LoVo (cell line): ENCODE measurements around the gene HIBADH.
"Not testable (repeated sequence)": the region's sequence is repeated elsewhere in the genome, so short reads cannot be mapped to it uniquely, and the experiment has no call there.

Experiments
- DNase-seq: peaks from one replicate; pipeline ENCODE4 v3.0.0-alpha.2; 2016; ENCODE audit warnings: low spot score

The HIBADH gene

GRCh38 chr7:27547401-27547800, 115.3 kb downstream of the HIBADH start:
- DNase-seq, result no peak

- no peak for DNase-seq
Observed at GRCh38 chr7:27546610-27547009, 116.1 kb downstream of the HIBADH start.

- DNase-seq, result no peak
Observed at GRCh38 chr7:27535795-27536194, 126.9 kb downstream of the HIBADH start.

DNA sequence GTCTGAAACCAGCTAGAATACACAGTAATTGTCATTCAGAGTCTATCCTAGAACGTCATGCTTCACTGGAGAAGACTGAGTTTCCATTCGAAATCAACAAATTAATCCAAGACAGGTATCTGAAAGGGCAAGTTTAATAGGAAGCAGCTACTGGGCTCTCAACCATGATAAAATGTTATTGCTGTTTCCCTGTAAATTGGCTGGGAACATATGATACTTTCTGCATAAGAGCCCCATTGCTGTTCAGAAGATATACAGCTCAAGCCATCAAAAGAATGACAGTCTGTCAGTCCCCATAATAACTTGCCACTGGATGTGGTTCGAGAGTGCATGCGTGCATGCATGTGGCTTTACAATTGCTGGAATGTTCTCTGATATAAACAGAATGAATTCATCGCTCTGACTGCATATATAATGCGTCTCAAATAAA, 129.0 kb downstream of the HIBADH start:
- no peak for DNase-seq

GRCh38 chr7:27532314-27532713, 130.4 kb downstream of the HIBADH start:
- no peak for DNase-seq

GRCh38 chr7:27527348-27527714, 135.4 kb downstream of the HIBADH start:
- DNase-seq, result no peak

DNA sequence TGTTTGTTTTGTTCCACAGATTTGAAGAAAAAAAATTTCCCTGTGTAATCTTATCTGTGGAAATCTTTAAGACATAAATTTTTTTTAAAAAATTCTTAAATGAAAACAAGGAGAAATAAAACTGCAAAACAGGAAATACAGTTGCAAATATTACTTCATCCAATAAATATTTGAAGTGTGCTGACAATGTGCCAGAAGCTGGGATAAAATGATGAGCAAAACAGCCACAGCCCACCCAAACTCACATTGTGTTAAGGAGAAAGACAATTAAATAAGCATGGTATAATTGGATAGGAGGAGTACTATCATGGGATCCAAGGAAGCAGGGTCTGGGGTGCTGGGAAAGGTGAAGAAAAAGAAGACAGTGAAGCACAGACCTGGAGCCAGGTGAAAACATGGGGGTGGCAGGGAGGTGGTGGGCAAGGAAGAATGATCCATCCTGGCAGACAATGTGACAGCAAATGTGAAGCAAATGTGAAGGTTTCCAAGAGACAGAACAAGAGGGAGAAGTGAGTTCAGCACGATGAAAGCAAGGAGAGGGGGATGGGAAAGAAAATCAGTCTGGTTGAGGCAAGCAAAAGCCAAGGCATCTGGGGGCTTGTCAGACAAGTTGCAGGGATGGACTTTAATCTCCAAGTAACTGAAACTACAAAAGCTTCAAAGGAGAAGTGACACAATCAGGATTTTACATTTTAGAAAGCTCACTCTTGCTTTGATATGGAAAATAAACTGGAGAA, 135.9 kb downstream of the HIBADH start:
- DNase-seq, result no peak

GRCh38 chr7:27526131-27526530, 136.6 kb downstream of the HIBADH start:
- DNase-seq, result no peak

DNA sequence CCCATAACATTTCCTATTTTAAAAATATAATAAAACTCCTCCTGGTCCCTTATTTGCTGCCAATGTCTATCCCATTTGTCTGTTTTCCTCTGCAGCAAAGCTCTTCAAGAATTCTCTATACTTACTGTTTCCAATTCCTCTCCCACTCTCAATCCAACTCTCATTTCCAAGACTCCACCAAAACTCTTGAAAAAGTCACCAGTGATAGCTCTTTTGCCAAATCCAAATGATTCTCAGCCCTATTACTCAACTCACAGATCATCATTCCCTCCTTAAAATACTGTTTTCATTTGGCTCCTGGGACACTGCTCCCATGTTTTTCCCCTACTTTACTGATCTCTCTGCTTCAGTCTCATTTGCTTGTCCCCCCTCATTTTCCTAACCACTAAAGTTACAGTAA, 139.4 kb downstream of the HIBADH start:
- DNase-seq, result no peak

- no peak for DNase-seq
Observed at GRCh38 chr7:27522566-27522965, 140.1 kb downstream of the HIBADH start.

DNA sequence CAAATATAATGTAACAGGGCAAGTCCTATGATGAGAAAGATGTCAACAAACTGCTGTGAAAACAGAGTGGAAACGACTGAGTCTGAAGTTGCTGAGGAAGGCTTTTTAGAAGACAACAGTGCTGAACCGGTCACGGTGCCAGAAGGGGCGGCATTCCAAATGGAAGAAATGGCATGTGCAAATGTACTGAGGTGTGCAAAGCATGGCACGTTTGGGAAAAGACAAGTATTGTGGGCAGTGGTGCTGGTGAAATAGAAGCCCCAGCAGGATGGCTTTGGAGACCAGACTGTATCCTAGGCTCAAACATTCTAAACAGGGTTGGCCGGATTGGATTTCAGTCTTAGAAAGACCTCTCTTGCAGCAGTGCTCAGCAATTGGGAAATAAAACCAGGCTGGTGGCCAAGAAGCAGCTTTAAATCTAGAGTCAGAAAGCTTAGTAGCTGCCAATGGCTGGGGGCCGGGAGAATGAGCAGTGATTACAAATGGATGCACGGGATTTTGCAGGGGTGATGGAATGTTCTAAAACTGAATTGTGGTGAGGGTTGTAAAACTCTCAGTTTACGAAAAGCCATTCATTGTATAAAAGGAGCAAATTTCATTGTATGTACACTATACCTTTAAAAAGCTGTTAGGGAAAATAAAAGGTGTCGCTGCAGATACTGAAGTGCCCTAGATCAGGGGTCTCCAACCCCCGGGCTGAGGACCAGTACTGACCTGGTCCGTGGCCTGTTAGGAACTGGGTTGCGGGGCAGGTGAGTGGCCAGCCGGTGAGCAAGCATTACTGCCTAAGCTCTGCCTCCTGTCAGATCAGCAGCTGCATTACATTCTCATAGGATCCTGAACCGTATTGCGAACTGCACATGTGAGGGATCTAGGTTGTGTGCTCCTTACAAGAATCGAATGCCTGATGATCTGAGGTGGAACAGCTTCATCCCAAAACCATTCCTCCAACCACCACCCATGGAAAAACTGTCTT, 141.6 kb downstream of the HIBADH start:
- no peak for DNase-seq

DNA sequence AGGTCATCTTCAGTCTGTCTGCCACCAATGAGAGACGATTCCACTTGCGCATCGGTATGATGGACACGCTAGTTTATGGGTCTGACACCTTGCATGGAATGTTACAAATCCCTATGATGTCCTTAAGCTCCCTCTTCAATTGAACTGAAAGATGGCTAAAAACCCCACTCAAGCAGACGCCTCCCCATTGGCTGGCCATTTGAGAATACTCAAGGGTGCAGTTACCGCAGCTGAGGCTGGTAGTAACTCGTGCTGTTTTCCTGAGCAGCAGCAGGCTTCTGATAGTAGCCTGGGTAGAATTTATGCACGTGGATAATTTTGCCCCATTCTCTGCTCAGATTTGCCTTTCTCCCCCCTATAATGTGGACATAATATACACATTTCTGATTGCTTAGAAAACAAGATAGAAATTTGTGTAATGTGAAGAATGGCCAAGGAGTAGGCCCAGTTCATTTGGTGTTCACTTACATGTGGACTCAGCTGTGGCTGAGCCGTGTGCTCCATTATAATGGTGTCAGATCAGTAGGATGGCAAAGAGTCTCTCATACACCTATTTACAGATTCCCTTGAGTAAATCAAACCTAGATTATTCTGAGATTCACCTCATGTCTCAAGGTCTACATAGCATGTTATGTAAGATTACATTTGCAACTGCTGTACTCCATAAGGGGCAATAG, 142.8 kb downstream of the HIBADH start:
- no peak for DNase-seq

- DNase-seq, result no peak
Observed at GRCh38 chr7:27518561-27519350, 143.9 kb downstream of the HIBADH start.

GRCh38 chr7:27516421-27516820, 146.3 kb downstream of the HIBADH start:
- no peak for DNase-seq

DNA sequence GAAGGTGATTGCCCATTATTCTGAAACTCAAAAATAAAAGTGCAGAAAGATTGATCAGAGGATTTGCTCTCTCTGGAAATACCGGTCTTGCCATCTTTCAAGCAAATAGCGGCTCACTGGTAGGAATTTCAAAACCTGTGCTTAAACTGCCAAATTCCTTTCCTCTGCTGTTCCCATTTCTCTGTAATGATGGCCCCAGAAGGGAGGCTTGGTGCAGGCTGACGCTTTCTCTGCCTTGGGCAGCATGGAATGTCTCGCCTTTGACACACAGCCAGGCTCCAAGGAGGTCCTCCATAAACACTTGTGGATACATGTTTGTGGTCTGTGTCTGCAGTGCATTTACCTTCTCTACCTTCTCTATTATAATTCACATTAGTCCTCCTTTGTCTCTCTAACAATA, 146.8 kb downstream of the HIBADH start:
- DNase-seq, result no peak

DNA sequence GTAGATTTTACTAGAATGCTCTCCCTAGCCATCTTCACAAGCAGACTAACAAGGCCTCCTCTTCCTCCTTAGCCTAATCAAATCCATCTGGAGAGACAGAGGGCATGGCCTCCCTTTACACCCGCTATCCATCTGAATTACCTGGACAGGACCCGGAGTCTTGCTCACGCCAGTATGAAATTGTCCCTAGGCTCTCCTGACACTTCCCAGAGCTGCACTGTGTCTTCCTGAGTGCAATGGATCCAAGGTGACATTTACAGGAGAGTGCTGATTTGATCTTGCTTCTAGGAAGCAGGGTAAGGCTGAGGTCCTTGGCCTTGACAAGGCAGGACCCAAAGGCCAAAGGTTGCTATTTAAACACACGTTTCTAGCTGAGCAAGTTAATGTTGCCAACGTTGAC, 147.8 kb downstream of the HIBADH start:
- DNase-seq, result no peak

- DNase-seq, result no peak
Observed at GRCh38 chr7:27513885-27514284, 148.8 kb downstream of the HIBADH start.

DNA sequence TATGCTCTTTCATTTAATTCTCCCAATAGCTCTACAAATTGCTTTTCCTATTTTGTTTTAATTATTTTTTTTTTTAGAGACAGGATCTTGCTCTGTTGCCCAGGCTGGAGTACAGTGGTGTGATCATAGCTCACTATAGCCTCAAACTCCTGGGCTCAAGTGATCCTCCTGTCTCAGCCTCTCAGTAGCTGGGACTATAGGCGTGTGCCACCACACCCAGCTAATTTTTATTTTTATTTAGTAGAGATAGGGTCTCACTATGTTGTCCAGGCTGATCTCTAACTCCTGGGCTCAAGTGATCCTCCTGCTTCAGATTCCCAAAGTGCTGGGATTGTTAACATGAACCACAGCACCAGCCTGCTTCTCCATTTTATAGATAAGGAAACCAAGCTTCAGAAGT, 151.3 kb downstream of the HIBADH start:
- DNase-seq, result not testable (repeated sequence)

DNA sequence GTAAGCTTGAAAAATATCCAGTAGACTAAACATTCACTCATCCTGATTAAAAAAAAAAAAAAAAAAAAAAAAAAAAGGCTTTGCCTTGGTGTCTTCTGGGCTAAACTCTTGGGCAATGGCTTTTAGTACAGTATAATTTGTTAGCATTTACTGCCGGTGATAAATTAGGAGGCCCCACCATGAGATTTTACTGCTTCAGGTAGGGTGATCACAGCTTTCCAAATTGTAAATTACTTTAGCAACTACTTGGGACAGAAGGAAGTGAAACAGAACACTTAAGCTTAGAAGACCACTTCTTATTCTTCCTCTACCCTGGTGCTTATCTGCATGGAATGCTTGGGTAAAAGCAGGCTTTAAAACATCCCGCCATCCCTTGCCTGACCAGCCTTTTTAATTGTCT, 152.1 kb downstream of the HIBADH start:
- DNase-seq, result no peak

- not testable (repeated sequence) for DNase-seq
Observed at GRCh38 chr7:27501879-27502278, 160.8 kb downstream of the HIBADH start.

DNA sequence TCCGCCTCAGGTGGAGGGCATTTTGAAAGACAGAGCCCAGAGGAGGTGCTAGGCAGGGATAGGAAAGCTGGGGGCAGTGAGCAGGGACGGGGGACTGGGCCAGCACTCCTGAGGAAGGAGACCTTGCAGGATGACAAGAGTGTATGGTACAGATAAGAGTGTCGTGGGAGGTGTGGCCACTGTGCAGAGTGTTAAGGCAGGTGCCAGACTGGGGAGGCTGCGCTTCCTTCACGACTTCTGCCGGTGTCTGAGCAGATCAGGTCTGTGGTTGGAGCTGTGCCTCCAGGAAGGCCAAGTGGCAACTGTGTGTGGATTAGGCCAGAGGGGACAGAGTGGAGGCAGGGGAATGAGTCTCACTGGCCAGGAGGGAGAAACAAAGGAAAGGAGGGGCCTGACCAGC, 161.7 kb downstream of the HIBADH start:
- no peak for DNase-seq

DNA sequence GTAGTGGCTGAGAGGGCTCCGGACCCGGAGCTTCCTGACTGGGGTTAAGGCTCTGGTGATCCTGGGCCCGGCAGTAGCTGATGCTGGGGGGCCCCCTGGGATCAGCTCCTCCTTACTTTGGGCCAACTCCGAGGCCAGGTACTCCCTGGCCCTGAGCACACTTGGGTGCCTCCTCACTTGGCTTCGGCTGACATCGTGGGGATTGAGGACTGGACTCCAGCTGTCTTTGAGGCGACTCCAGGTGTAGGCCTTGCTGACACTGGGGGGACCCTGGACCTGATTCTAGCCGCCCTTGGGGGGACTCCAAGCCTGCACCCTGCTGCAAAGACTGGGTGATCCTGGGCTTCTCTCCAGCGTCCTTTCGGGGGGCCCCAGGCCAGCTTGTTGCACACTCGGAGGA, 170.5 kb downstream of the HIBADH start:
- DNase-seq, result no peak
